GM18526 (cell line): Measurements from ENCODE around the gene SALL1.

Experiments
- POLR2A ChIP-seq: IDR thresholded peaks from 3 replicates; pipeline ENCODE4 v1.6.1; 2011; ENCODE audit not compliant: insufficient read length; ENCODE audit errors: extremely low read depth

SALL1 gene

DNA sequence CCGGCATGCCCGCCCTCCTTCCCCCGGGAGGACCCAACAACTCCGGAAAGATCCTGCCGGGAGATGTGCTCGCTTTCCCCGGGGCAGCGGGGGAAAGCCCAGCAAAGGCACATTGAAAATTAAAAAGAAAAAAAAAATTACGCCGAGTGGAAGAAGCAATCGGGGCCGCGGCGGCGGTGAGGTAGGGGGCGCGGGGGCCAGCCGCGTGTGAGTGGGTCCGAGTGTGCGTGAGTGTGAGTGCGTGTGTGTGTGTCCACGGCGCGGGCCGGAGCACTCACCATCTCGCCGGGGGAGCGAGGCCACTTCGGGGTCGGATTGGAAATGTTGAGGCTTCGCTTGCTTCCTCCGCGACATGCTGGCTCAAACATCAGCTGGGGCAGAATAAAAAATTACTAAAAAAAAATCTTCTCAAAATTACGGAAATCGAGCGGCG is at the start of gene SALL1:
Gene SALL1 (minus strand): TSS at position 383 of the 433 bp plus-strand sequence. CDS start 29 bp downstream, at position 354.
- TF ChIP-seq POLR2A = no peak

DNA sequence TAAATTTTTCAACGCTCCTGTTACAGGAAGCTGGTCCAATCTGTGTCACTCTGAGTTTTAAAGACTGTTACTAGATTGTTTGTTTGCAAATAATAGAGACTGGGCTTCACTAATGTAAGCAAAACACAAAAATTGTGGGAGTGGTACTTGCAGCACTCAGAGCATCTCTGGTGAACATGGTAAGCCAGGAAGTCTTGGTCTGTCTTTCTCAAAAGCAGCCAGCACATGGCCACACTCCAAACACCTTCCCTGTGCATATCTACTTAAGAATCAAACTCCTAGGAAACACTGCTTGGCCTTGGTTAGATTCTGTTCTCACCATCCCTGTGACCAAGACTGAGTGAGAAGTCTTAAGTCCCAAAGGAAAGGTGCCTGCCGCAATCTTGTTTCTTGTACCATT is 49.7 kb upstream of the SALL1 start:
- no peak for TF ChIP-seq POLR2A

DNA sequence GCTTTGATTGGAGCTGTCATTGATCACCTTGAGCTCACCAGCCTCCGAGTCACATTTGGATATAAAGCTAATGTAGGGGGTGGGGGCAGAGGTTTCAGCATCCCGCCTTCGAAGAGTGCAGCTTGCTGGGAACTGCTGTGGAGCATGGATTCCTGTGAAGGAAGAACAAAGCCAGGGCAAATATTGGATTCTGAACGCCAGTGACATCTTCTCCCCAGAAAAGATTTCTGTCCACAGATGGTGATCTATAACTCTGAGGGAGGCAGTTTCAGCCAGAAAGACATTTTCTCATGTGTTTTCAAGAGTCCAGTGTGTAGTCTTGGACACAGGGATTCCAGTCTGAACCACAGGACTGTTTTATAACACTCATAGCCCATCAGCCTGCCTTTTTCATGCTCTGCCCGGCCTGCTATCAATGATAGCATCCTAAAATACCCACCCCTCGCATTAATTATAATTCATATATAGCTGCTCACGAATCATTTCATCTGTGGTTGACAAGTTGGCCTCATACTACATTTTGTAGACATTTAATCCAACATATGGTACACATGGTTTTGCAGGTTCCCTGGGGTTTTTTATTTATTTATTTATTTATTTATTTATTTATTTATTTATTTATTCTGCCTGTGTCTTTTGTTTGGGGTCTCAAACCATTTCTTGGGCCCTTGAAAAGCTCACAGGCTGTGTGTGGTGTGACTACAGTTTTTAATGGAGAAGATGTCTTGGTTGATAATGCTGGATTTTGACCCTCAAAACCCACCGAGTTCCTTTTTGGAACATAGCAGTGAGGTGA is 47.1 kb upstream of the SALL1 start:
- no peak for TF ChIP-seq POLR2A

DNA sequence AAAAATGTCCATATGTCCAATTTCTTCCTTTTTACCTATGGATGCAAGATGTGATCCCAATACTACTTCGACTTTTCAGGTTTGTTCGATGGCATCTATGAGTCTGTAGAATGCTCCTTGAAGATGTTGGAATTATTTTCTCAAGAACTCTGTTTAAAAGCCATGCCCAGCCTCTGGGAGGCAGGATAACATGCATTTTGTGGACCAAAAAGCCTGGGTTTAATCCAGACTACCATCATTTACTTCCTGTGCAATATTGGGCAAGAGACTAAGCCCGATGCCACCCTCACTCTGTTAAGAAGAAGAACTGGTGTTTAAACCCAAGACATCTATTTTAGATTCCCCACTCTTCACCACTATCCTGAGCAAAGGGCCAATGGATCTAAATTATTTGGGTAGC is 42.8 kb upstream of the SALL1 start:
- TF ChIP-seq POLR2A = no peak

DNA sequence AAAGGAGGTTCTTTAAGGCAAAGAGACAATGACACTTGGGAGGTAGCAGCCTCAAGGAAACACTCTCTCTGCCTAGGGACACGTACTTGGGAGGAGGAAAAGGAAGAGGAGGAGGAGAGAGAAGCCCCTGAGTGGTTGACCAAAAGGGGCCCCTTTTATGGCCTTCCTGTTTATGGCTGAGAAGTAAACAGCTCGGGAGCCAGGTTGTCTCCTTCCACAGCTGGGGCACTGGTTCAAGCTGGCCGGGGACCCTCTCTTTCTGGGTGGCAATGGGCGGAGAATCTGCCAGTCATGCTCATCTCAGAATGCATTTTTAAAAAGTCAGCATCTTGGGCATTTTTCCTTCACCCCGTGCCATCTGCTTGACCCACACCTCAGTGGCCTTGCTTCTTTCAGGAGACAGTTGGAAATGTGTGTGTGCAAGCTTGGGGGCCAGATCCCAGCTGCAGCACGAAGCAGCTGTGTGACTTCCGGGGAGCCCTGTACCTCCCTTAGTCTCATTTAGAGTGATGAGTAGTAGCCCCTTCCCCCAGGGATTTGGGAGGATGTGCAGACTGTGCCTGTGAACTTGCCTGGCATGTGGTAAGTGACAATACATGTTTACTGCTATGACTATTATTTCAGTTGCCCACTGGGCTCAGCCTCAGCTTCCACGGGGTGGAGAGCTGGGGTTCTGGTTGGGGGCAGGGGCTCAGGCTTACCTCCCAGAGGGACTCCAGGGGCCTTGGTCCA is 33.8 kb upstream of the SALL1 start:
- no peak for TF ChIP-seq POLR2A

DNA sequence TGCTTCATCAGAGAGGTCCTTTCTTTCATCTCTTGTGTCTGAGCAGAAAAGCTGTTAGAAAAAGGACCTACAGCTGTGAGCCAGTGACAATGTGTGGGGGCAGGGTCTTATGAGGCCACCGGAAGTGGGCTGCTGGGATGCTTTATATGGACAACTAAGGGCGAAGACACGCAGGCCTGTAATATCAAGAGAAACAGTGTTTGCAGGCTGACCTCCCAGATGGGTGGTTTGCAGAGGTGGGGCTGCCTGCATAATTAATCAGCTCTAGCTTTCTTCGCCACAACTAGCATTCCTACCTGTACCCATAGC is 30.4 kb upstream of the SALL1 start:
- no peak for TF ChIP-seq POLR2A

DNA sequence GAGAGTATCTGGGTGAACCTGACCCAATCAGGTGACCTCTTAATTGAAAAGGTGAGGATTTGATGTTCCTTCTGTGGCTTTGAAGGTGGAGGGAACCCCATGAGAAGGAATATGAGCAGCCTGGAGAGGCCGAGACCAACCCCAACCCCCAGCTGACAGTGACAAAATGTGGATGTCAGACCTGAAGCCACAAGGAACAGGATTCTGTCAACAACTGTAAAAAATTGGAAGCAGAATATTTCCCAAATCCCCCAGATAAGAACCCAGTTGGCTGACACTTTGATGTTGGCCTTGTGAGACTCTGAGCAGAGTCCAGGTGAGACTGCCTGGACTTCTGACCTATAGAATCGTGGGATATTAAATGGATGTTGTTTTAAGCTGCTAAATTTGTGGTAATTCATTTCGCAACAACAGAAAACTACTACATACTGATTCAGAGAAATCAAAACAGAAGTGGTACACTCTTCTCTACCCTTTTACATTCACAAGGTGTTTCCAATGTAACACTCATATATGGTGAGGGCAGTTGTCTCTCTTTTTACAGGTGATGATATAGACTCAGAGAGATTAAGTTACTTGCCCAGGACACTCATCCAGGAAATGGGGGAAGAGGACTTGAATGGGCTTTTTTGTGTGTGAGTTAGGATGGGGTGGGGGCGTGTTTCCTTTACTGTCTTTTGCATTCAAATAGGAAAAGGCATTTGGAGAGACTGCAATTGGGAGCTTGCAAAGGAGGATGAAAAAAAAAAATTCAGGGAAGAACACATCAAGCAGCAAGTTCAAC is 29.8 kb upstream of the SALL1 start:
- no peak for TF ChIP-seq POLR2A

DNA sequence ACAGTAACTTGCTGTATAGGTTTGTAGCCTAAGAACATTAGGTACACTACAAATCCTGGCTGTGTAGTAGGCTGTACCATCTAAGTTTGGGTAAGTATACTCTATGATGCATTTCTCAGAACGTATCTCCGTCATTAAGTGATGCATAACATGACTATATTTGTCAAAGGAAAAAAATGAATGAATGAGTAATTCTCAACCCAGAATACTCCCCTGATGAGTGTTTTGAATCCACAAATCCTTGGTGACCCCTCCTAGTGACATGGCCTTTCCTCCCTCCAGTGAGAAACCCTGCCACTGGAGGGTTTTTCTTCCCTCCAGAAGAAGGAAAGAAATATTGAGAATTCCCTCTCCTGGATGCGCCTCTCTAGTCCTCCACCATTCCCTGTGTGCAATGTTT is 24.0 kb upstream of the SALL1 start:
- TF ChIP-seq POLR2A = no peak

DNA sequence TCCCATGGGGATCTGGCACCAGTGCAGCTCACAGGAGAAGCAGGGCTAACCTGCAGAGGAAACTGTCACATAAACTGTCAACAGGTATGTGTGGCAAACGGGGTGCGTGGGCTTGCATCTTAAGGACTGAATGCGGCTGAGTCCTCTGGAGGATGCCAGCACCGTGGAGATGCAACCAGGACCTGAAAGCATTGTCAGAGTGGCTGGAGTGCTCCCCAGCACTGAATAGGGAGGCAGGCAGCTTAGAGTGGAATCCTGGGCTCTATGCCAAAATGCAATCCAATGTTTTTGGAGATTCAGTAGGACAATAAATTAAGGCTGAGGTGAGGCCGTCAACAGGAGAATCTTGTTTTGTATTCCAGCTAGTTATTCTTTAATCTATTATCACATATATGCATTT is 21.3 kb upstream of the SALL1 start:
- no peak for TF ChIP-seq POLR2A

DNA sequence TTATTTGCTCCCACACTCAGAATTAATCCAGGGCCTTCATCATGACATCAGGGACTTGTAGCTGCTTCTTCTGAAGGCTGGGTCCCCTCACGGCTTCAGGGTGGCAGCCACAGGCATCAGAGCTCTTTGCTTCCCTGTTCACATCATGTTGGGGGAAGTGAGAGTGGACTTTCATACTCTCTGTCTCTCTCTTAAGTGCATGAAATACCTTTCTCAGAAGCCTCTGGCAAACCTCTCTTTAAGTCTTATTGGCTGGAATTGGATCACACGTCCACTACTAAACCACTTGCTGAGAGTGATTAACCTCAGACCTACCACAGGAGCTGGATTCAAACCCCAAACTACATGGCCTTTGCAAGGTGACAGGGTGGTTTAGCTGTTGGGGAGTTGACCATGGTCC is 17.7 kb upstream of the SALL1 start:
- no peak for TF ChIP-seq POLR2A

DNA sequence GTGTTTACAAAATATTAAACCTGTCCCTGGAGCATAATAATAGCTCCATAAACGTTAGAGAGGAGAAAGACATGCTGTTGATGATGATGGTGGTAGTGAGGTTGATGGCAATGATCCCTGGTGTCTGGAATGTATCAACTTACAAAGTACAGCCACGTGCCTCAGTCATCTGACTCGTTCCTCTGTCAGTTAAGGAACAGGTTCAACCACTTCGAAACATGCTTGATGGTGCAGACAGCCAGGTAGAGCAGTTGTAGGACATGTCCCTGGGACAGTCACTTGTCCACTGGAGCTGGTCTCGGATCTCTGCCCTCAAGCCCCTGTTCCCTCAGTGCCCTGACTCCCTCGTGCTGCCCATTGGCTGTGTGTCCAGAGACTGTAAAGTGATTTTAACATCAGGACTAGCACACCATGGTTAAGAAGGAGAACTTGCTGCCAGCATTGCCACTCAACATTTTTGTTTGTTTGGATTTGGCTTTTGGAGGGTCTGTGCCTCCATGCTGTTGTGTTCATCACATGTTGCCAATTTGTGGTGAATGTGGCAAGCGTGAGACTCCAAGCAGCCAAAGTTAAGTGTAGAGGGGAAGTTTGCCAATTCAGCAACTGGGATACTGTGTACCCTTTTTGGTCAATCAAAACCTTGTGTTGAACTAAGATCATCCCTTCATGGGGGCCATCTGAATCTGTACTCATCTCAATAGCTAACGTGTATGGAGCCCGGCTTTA is 16.3 kb upstream of the SALL1 start:
- TF ChIP-seq POLR2A = no peak

DNA sequence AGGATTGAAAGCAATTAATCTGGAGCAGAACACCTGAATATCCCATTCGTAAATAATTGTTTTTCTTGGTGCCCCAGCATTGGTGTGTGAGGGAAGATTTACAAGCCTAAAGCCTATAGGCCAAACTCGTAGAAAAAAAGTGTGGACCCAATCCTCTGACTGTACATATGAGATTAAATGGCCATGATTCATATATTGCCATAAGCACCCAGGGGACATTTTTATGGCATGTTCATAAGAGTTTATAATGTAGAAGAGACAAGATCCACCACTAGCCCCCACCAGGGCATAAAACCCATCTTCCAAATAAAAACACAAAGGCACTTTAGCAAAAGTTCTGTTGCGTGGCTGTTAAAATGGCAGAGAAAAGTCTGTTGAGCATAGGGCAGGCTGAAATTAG is 15.5 kb upstream of the SALL1 start:
- TF ChIP-seq POLR2A = no peak

DNA sequence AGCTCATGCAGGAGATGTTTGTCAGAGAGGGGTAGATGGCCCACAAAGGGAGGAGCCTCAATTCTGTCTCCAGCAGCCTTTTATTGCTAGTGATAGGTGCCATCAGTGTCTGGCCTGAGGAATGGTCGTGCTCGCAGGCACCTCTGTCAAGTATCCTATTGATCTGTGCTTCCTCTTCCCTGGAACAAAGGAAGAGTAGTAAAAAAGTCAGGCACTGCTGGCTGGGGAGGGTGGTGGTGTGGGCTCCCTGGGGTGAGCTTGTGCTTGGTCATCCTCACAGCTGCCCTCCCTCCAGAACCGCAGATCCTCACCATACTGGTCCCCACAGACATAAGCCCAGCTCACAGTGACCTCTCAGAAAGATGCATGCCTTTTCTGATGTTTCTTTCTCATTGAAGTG is 15.0 kb upstream of the SALL1 start:
- TF ChIP-seq POLR2A = no peak

DNA sequence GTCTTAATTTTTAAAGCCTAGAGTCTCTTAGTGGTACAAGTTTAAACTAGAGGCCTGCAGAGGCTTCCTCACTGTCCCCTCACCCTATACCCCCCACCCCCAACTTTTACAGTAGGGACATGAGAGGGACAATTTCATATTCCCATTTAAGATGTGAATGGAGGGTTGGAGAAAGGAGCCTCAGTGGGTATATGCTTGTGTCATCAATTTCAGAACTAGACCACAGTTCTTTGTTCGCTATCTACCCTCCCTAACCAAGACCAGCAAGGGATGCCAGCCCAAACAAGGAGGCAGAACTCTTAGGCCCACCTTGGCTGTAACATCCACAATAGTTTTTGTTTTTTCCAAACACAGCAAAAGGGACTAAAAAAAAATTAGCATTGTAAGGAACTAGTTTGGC is 14.0 kb upstream of the SALL1 start:
- TF ChIP-seq POLR2A = no peak

DNA sequence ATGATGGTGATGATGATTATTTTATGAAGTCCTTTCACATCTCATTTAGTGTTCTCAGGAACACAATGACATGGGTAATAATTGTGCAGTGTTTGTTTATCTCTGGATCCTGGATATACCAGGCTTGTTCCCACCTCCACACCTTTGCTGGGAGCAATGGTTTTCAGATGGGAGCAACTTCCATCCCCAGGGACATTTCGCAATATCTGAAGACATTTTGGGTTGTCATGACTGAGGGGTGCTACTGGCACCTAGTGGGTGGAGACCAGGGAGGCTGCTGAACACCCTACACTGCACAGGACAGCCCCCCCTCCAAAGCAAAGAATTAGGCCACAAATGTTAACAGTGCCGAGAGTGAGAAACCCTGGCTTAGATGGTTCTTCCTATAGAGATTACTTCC is 13.5 kb upstream of the SALL1 start:
- no peak for TF ChIP-seq POLR2A
